Thyroid gland (tissue), 4 donors: ENCODE measurements around the gene KCNG1. TPM values are rescaled to one million over a fixed set of nuclear protein-coding genes. Genes with fewer than 3 reads are reported as not detected.

Experiments used
- DNase-seq, 2 donors: peaks; one replicate each; pipeline ENCODE4 v3.0.0-alpha.2; 2019
- H3K27ac ChIP-seq, 3 donors: fragments of 200-600 bp; sonication (generic); 1 replicate in 2 of 3; 2 replicates in 1 of 3; pipeline ENCODE4 v1.5.1; 2016 to 2019; ENCODE audit warnings: mild to moderate bottlenecking in 1 of 3, moderate library complexity in 1 of 3
- H3K27me3 ChIP-seq: fragments of 200-600 bp; sonication (generic); one replicate; pipeline ENCODE4 v1.5.1; 2019
- H3K36me3 ChIP-seq, 2 donors: fragments of 200-600 bp; sonication (generic); one replicate each; pipeline ENCODE4 v1.5.1; 2016 to 2019
- H3K4me1 ChIP-seq, 2 donors: fragments of 200-600 bp; sonication (generic); one replicate each; pipeline ENCODE4 v1.5.1; 2017 to 2019
- H3K4me3 ChIP-seq, 3 donors: fragments of 200-600 bp; sonication (generic); replicated peaks in 1 of 3; 1 replicate in 2 of 3; 2 replicates in 1 of 3; pipeline ENCODE4 v1.5.1; 2016; ENCODE audit warnings: mild to moderate bottlenecking in 1 of 3
- H3K9me3 ChIP-seq: fragments of 200-600 bp; sonication (generic); one replicate; pipeline ENCODE4 v1.5.1; 2017
- POLR2A ChIP-seq, 2 donors: fragments of 450-650 bp; IDR thresholded peaks; one replicate each; pipeline ENCODE4 v1.6.1; 2017; ENCODE audit warnings: antibody characterized with exemption in 2 of 2, mild to moderate bottlenecking in 2 of 2, moderate library complexity in 1 of 2
- WGBS, 2 donors: methylation state at CpG; one replicate each; pipeline ENCODE4 v1.1.5; 2017; 5-methylcytosine and 5-hydroxymethylcytosine counted together
- intact Hi-C: fragments of 100-400 bp; cut with DNase I; formaldehyde crosslinking; loops from one replicate; pipeline ENCODE4 v1.15.1; 2023
- total RNA-seq, 4 donors: library from RNA; depleted of rRNA; stranded (reverse); fragments of >200 nt; gene quantifications; one replicate each; pipeline ENCODE4 v1.2.3, GENCODE V29; 2016
- TF ChIP-seq, protein P1 (sequence below), 6 experiments: fragments of 200-600 bp in 3 of 6; fragments of 450-650 bp in 3 of 6; sonication (generic) in 3 of 6; IDR thresholded peaks; one replicate each; pipeline ENCODE4 v1.5.1; 2016 to 2019; ENCODE audit warnings: antibody characterized with exemption in 6 of 6, mild to moderate bottlenecking in 2 of 6, inconsistent platforms in 1 of 6, moderate library complexity in 1 of 6

Gene KCNG1
- total RNA-seq, 4 donors from 2014 or later: 0.13 TPM; not detected in 3

DNA sequence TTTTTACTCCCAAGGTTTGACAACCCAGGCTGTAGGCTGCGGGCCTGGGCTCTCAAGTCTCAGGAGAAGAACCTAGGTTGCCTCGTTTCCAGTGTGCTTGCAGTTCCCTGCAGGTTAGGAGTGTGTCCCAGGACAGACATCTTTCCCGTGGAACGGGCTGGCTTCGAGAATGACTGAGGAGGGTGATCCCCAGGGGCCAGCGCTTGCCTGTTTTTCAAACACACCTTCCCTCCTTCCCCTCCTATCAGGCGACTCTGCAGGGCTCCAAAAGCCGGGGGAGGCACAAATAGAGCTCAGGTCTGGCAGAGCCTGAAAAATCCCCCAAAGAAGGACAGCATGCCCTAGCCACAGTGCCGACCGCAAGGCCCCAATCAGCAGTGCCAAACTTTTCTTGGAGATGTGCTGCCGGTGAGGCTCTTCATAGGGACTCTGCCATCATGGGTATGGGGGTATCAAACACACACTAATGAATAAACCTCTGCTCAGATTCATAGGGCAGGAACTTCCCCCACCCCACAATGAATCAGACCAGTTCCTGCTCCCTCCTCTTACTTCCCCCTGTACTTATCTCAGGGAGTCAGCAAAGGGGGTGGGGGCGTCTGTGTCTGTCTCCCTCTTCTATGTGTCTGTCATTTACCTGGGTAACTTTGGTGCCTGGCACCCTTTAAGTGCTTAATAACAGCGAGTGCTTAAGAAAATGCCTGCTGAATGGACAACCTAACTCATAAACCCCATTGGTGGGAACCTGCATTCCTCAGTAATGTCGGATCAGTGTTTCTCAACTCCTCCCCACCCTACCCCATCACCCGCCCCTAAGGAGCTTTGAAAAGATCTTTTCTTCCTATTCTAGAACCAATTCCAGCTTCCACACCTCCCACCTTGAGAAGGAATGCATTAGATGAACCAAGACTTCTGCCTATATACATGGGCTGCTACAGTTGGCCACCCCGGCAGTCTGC is 1.6 kb downstream of the KCNG1 start:
- Histone ChIP-seq H3K27ac (no peak overlapping the region), H3K36me3 (no peaks in the 10 kb centered on the region), H3K4me3 (no peak overlapping the region), H3K4me1 (peaks cover 4 to 15% of the 10 kb centered on the region in 2 donors), H3K9me3 (no peaks in the 10 kb centered on the region), H3K27me3 (peaks cover 6% of the 10 kb centered on the region)
- intact Hi-C loops: no loop called here
- 56 to 60% methylated on average over 16 of the region's 16 CpGs for WGBS, 2 donors
- TF ChIP-seq, protein P1, sequence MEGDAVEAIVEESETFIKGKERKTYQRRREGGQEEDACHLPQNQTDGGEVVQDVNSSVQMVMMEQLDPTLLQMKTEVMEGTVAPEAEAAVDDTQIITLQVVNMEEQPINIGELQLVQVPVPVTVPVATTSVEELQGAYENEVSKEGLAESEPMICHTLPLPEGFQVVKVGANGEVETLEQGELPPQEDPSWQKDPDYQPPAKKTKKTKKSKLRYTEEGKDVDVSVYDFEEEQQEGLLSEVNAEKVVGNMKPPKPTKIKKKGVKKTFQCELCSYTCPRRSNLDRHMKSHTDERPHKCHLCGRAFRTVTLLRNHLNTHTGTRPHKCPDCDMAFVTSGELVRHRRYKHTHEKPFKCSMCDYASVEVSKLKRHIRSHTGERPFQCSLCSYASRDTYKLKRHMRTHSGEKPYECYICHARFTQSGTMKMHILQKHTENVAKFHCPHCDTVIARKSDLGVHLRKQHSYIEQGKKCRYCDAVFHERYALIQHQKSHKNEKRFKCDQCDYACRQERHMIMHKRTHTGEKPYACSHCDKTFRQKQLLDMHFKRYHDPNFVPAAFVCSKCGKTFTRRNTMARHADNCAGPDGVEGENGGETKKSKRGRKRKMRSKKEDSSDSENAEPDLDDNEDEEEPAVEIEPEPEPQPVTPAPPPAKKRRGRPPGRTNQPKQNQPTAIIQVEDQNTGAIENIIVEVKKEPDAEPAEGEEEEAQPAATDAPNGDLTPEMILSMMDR (IDR thresholded peaks at IDR 0.05): no peak
- no peak for TF ChIP-seq POLR2A (IDR thresholded peaks at IDR 0.05)
- DNase-seq: no peak

DNA sequence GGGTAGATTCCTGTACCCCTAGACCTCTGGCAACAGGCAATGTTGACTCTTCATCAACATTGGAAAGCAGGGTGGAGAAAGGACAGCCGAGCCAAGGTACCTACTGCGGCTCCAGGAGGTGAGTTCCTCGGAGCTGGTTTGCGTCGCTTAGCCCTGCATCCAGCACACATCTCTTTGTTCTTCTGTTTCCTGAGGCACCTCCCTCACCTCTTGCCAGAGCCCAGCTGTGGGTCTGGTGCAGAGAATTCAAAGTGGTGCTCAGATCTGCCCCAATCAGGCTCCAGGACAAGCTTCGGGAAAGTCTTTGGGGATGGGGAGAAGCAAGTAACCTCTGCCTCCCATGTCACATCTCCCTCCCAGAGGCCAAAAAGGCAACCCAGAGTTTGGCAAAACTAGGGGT is 2.2 kb downstream of the KCNG1 start:
- no peak for DNase-seq

DNA sequence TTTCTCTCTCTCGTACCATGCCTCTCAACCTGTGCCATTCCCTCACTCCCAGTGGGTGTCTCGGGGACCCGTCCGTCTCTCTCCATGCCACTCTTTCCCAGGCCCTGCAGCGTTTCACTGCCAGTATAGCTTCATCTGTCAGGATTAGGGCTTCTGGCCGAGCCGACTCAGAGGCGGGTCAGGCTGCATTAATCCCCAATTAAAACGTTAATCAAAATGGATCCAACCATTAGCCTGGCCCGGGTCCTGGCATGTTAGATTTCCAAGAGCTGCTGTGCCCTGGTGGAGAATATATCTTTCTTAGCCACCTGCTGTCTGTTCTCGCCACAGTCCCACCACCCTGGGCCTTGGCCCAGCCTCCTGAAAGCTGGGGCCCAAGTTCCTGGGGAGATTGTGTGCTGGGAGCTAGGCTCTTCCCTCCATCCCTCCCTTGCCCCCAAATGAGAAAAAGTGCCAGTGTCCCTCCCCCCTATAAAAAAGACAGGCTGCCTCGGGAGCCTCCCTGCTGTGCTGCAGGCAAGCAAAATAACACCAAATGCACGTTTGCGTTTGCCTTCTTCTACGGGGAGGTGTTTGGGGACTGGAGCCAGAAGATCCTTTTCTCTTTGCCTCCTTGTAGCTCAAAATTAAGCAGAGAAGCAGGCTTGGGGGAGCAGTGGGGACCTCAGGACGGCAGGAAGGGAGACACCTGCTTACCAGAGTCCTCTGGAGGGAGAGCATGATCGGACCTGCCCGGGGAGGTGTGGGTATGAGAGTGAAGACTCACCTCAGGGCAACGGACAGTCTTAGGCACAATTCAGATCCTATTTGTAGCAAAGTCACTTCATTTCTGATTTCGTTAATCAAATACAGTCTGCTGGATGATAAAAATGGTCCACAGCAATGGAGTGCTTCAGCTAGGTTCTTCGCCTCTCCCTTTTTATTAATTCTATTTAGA is 3.0 kb downstream of the KCNG1 start:
- peaks cover 6% of the 10 kb centered on the region for H3K27me3 ChIP-seq
- WGBS, 2 donors: 77 to 82% methylated on average over 21 of the region's 21 CpGs
- TF ChIP-seq, protein P1 (IDR thresholded peaks at IDR 0.05): no peak
- no peak for TF ChIP-seq POLR2A (IDR thresholded peaks at IDR 0.05)
- H3K4me1 ChIP-seq: peaks cover 4 to 15% of the 10 kb centered on the region in 2 donors
- no peaks in the 10 kb centered on the region for H3K9me3 ChIP-seq
- H3K4me3 ChIP-seq: no peak overlapping the region
- no peak overlapping the region for H3K27ac ChIP-seq
- no peak for DNase-seq
- H3K36me3 ChIP-seq: no peaks in the 10 kb centered on the region
- intact Hi-C loops: no loop called here

More for the DNA sequence above, 2.2 kb downstream of the KCNG1 start:
- Histone ChIP-seq H3K27ac (no peak overlapping the region), H3K4me3 (no peak overlapping the region), H3K27me3 (peaks cover 6% of the 10 kb centered on the region), H3K36me3 (no peaks in the 10 kb centered on the region), H3K4me1 (peaks cover 4 to 15% of the 10 kb centered on the region in 2 donors), H3K9me3 (no peaks in the 10 kb centered on the region)
- TF ChIP-seq, protein P1 (IDR thresholded peaks at IDR 0.05): no peak
- no peak for TF ChIP-seq POLR2A (IDR thresholded peaks at IDR 0.05)
- intact Hi-C loops: no loop called here
- 73 to 79% methylated on average over 6 of the region's 6 CpGs for WGBS, 2 donors

DNA sequence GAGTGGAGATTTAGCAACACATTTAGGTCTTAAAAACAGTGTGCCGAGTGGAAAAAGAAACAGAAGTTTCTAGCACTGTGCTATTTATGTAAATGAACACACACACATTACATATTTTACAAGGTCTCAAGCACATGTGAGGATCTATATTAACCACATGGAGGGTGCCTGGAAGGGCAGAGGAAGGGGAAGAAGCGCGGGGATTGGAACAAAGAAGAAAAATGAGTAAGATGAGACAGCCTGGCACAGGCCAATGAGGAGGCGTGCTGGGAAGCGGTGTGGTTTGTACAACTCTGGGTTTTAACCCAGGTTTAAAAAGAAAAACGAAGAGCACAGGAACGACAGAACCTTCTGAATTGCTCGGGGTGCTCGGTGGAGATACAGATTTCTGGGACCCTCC is 5.7 kb downstream of the KCNG1 start:
- peaks cover under 1% of the 10 kb centered on the region for H3K27me3 ChIP-seq
- WGBS, 2 donors: 71 to 76% methylated on average over 9 of the region's 9 CpGs
- no peak for DNase-seq
- no peaks in the 10 kb centered on the region for H3K9me3 ChIP-seq
- no peak overlapping the region for H3K4me3 ChIP-seq
- intact Hi-C loops: no loop called here
- no peaks in the 10 kb centered on the region for H3K36me3 ChIP-seq
- H3K4me1 ChIP-seq: no peaks in the 10 kb centered on the region
- no peak overlapping the region for H3K27ac ChIP-seq
- TF ChIP-seq, protein P1 (IDR thresholded peaks at IDR 0.05): no peak
- TF ChIP-seq POLR2A (IDR thresholded peaks at IDR 0.05): no peak
